H1 (cell line): ENCODE measurements around the gene SCN2A. TPM values are rescaled to one million over a fixed set of nuclear protein-coding genes. Genes with fewer than 3 reads are reported as not detected.

Source experiments
- CTCF ChIA-PET: fragments of 300-600 bp; sonication (Branson Sonifier 250); formaldehyde crosslinking; loops from one replicate; lab custom pipeline; 2021; ENCODE audit not compliant: partially characterized antibody; lab: Charles Lee
- POLR2A ChIA-PET: fragments of 300-600 bp; sonication (Branson Sonifier 250); formaldehyde crosslinking; loops from one replicate; lab custom pipeline; 2021; ENCODE audit warnings: inconsistent platforms; ENCODE audit not compliant: partially characterized antibody; lab: Charles Lee
- DNase-seq, 2 experiments: peaks; one replicate each; pipeline versions ENCODE4 v3.0.0 to v3.0.0-alpha.2; 2010 to 2022; ENCODE audit warnings: low spot score in 2 of 2, low read depth in 1 of 2, mixed read lengths in 1 of 2
- FAIRE-seq: peaks from 2 replicates; lab custom pipeline; 2011; peaks lifted over from hg19 to GRCh38; lab: Jason Lieb, UNC
- H2AFZ ChIP-seq: 2 replicates; pipeline ENCODE4 v1.8.1; 2012; ENCODE audit warnings: low read length, inconsistent platforms
- H2AK5ac ChIP-seq: 2 replicates; pipeline ENCODE4 v1.6.1; 2013; ENCODE audit warnings: low read depth, low read length
- H2BK120ac ChIP-seq: replicated peaks from 2 replicates; pipeline ENCODE3; 2013; ENCODE audit warnings: low read depth, low read length, inconsistent platforms
- H2BK12ac ChIP-seq: 2 replicates; pipeline ENCODE4 v1.6.1; 2013; ENCODE audit warnings: low read depth, low read length
- H2BK15ac ChIP-seq: 2 replicates; pipeline ENCODE4 v1.6.1; 2013; ENCODE audit warnings: low read length
- H2BK20ac ChIP-seq: 2 replicates; pipeline ENCODE4 v1.6.1; 2013; ENCODE audit warnings: low read length
- H2BK5ac ChIP-seq: 2 replicates; pipeline ENCODE4 v1.6.1; 2013; ENCODE audit warnings: low read depth, low read length
- H3K14ac ChIP-seq: 2 replicates; pipeline ENCODE4 v1.6.1; 2013; ENCODE audit warnings: inconsistent platforms; ENCODE audit not compliant: insufficient read length
- H3K18ac ChIP-seq: 2 replicates; pipeline ENCODE4 v1.6.1; 2013; ENCODE audit warnings: low read length; ENCODE audit errors: extremely low read depth
- H3K23ac ChIP-seq: 2 replicates; pipeline ENCODE4 v1.6.1; 2013; ENCODE audit warnings: inconsistent platforms; ENCODE audit not compliant: insufficient read length
- H3K23me2 ChIP-seq: 2 replicates; pipeline ENCODE4 v1.6.1; 2013; ENCODE audit warnings: low read depth, low read length
- H3K27ac ChIP-seq: 2 replicates; pipeline ENCODE4 v1.6.1; 2011; ENCODE audit warnings: low read depth, low read length, inconsistent platforms
- H3K27me3 ChIP-seq, 4 experiments: replicated peaks in 1 of 4; 1 replicate in 1 of 4; 2 replicates in 3 of 4; pipeline versions ENCODE4 v1.6.1 to v1.8.1; 2011 to 2013; ENCODE audit warnings: low read length in 3 of 4, mild to moderate bottlenecking in 3 of 4, inconsistent platforms in 2 of 4, mixed read lengths in 2 of 4, moderate library complexity in 1 of 4; ENCODE audit not compliant: control insufficient read depth in 3 of 4, insufficient read depth in 3 of 4; ENCODE audit errors: extremely low read depth in 1 of 4
- H3K36me3 ChIP-seq, 4 experiments: 2 replicates each; pipeline versions ENCODE4 v1.6.1 to v1.8.1; 2011 to 2013; ENCODE audit warnings: mild to moderate bottlenecking in 4 of 4, low read length in 3 of 4, moderate library complexity in 2 of 4, control low read depth in 1 of 4, inconsistent platforms in 1 of 4; ENCODE audit not compliant: insufficient read depth in 4 of 4, control insufficient read depth in 2 of 4
- H3K4ac ChIP-seq: replicated peaks from 2 replicates; pipeline ENCODE3; 2013; ENCODE audit warnings: low read length, low read depth, mixed read lengths, inconsistent platforms; ENCODE audit not compliant: insufficient read length
- H3K4me1 ChIP-seq, 4 experiments: replicated peaks in 1 of 4; 1 replicate in 1 of 4; 2 replicates in 3 of 4; pipeline versions ENCODE4 v1.6.1 to v1.8.1; 2011 to 2013; ENCODE audit warnings: low read length in 3 of 4, inconsistent platforms in 2 of 4, mixed read lengths in 1 of 4; ENCODE audit not compliant: insufficient read depth in 4 of 4, control insufficient read depth in 3 of 4
- H3K4me2 ChIP-seq, 2 experiments: 2 replicates each; pipeline versions ENCODE4 v1.6.1 to v1.8.1; 2011 to 2013; ENCODE audit warnings: low read depth in 2 of 2, low read length in 2 of 2, control low read depth in 1 of 2, inconsistent platforms in 1 of 2, mild to moderate bottlenecking in 1 of 2; ENCODE audit not compliant: insufficient read depth in 1 of 2
- H3K4me3 ChIP-seq, 4 experiments: fragments of 200-600, 300-600 bp in 1 of 4; sonication (generic), shearing (Covaris generic), sonication (Bioruptor Twin) in 1 of 4; 2 replicates each; pipeline versions ENCODE4 v1.5.1 to v1.8.1; 2011 to 2016; ENCODE audit warnings: low read length in 4 of 4, low read depth in 3 of 4, control low read depth in 2 of 4, inconsistent platforms in 2 of 4, mild to moderate bottlenecking in 2 of 4, mixed read lengths in 1 of 4, moderate library complexity in 1 of 4; ENCODE audit not compliant: insufficient read depth in 2 of 4; ENCODE audit errors: extremely low read depth in 1 of 4
- H3K56ac ChIP-seq: replicated peaks from 2 replicates; pipeline ENCODE3; 2013; ENCODE audit warnings: low read depth, mild to moderate bottlenecking, mixed read lengths, low read length, inconsistent platforms; ENCODE audit not compliant: insufficient read length
- H3K79me1 ChIP-seq: 2 replicates; pipeline ENCODE4 v1.6.1; 2013; ENCODE audit warnings: low read depth, low read length, control low read depth
- H3K79me2 ChIP-seq, 2 experiments: 2 replicates each; pipeline versions ENCODE4 v1.6.1 to v1.8.1; 2012 to 2013; ENCODE audit warnings: low read length in 2 of 2, mild to moderate bottlenecking in 2 of 2, inconsistent platforms in 1 of 2; ENCODE audit not compliant: insufficient read depth in 2 of 2, control insufficient read depth in 1 of 2
- H3K9ac ChIP-seq, 4 experiments: replicated peaks in 1 of 4; 1 replicate in 1 of 4; 2 replicates in 3 of 4; pipeline versions ENCODE4 v1.6.1 to v1.8.1; 2011 to 2013; ENCODE audit warnings: low read depth in 3 of 4, low read length in 3 of 4, control low read depth in 2 of 4, mild to moderate bottlenecking in 2 of 4, moderate library complexity in 2 of 4, inconsistent platforms in 1 of 4; ENCODE audit errors: extremely low read depth in 1 of 4
- H3K9me3 ChIP-seq, 2 experiments: 2 replicates each; pipeline versions ENCODE4 v1.6.1 to v1.8.1; 2012 to 2013; ENCODE audit warnings: mild to moderate bottlenecking in 2 of 2, moderate library complexity in 2 of 2, control low read depth in 1 of 2, inconsistent platforms in 1 of 2, low read depth in 1 of 2, low read length in 1 of 2, mixed read lengths in 1 of 2; ENCODE audit not compliant: insufficient read depth in 2 of 2
- H4K20me1 ChIP-seq, 2 experiments: replicated peaks in 1 of 2; 2 replicates each; pipeline versions ENCODE3 to v1.8.1; 2011 to 2013; ENCODE audit warnings: inconsistent platforms in 2 of 2, low read length in 2 of 2, mild to moderate bottlenecking in 1 of 2; ENCODE audit not compliant: insufficient read depth in 2 of 2, control insufficient read depth in 1 of 2
- H4K5ac ChIP-seq: 2 replicates; pipeline ENCODE4 v1.6.1; 2013; ENCODE audit warnings: low read length, low read depth, mixed read lengths, inconsistent platforms; ENCODE audit not compliant: insufficient read length
- H4K8ac ChIP-seq: 2 replicates; pipeline ENCODE4 v1.8.0; 2013; ENCODE audit warnings: mild to moderate bottlenecking, moderate library complexity, low read length, inconsistent platforms; ENCODE audit not compliant: insufficient read depth; ENCODE audit errors: extremely low read depth
- H4K91ac ChIP-seq: replicated peaks from 2 replicates; pipeline ENCODE3; 2013; ENCODE audit warnings: low read length, mixed read lengths, inconsistent platforms; ENCODE audit not compliant: insufficient read length
- CHD1 ChIP-seq: IDR thresholded peaks from 2 replicates; pipeline ENCODE4 v1.6.1; 2012; ENCODE audit warnings: low read depth, low read length, improper control_type of control experiment
- CHD2 ChIP-seq: IDR thresholded peaks from 2 replicates; pipeline ENCODE4 v1.6.1; 2012; ENCODE audit warnings: low read length, improper control_type of control experiment
- EP300 ChIP-seq, 2 experiments: IDR thresholded peaks; 1 replicate in 1 of 2; 2 replicates in 1 of 2; pipeline ENCODE4 v1.6.1; 2011 to 2012; ENCODE audit warnings: low read depth in 2 of 2, low read length in 2 of 2, mild to moderate bottlenecking in 2 of 2, borderline replicate concordance in 1 of 2, inconsistent platforms in 1 of 2, moderate library complexity in 1 of 2
- SRF ChIP-seq: IDR thresholded peaks from 2 replicates; pipeline ENCODE4 v1.6.1; 2011; ENCODE audit warnings: mild to moderate bottlenecking, low read depth, low read length, moderate library complexity
- YY1 ChIP-seq: IDR thresholded peaks from 2 replicates; pipeline ENCODE4 v1.6.1; 2011; ENCODE audit warnings: low read depth, mild to moderate bottlenecking, low read length
- WGBS, 2 experiments: shearing (Covaris generic) in 1 of 2; methylation state at CpG; one replicate each; pipeline versions ENCODE4 v1.1.6 to v1.1.7; 2013 to 2015; ENCODE audit warnings: low lambda C conversion rate in 2 of 2, mixed read lengths in 2 of 2, inconsistent platforms in 1 of 2, low coverage in 1 of 2, missing lambda C conversion rate in 1 of 2; ENCODE audit not compliant: insufficient replicate concordance in 2 of 2, insufficient coverage in 1 of 2, insufficient read length in 1 of 2; ENCODE audit errors: extremely low coverage in 1 of 2, missing lambda C conversion rate in 1 of 2; 5-methylcytosine and 5-hydroxymethylcytosine counted together
- polyA plus RNA-seq, 7 experiments: library from polyadenylated mRNA; depleted of rRNA in 3 of 7; stranded (reverse) in 5 of 7; unstranded in 2 of 7; fragments of >200 nt in 5 of 7; fragments of 200-250 nt in 2 of 7; gene quantifications; 1 replicate in 5 of 7; 2 replicates in 1 of 7; 4 replicates in 1 of 7; pipeline versions ENCODE4 v1.2.1 to v1.2.3, GENCODE V29; 2011 to 2013; ENCODE audit warnings: missing spikeins in 2 of 7, mixed read lengths in 2 of 7
- total RNA-seq: library from RNA; stranded (reverse); fragmentation: NEBNext Ultra II Directional; extraction: Animal tissue kit (Norgen Biotek cat#: 25700); gene quantifications from 2 replicates; pipeline ENCODE4 v1.2.1, GENCODE V29; 2021
- TF ChIP-seq, protein P1 (sequence below): IDR thresholded peaks from 2 replicates; pipeline ENCODE4 v1.6.1; 2011; ENCODE audit warnings: low read length, improper control_type of control experiment
- TF ChIP-seq, protein P2 (sequence below): IDR thresholded peaks from 2 replicates; pipeline ENCODE4 v1.6.1; 2012; ENCODE audit warnings: low read length, inconsistent platforms

SCN2A gene
- total and polyA plus RNA-seq, 2 of the 8 experiments (the other 6 are each of a cell fraction or from before 2014, with no cell fraction given), result 0.18 to 1.1 TPM

DNA sequence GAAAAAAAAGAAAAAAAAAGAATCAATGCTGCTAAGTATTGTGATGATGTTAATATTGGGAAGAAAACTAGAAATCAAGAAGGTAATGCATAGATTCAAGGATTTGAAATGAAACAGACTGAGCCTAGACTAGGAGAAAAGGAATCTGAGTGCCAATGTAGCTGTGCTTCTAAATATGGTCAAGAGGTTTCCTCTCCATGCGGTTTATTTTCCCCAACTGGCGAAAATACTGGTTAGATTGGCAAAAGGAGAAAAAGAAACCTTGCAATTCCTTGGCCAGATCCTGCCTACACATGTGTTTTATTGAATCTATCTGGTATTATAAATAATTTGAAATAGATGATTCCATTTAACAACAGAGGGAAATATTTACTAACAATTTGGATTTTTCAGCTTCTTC is 41.0 kb upstream of the SCN2A start:
- FAIRE-seq, result no peak
- H2BK5ac ChIP-seq, result no peak overlapping the region
- H3K4me3 ChIP-seq, result no peak overlapping the region
- no peak overlapping the region for H2BK20ac ChIP-seq
- no peak overlapping the region for H2BK15ac ChIP-seq
- no peaks in the 10 kb centered on the region for H3K27me3 ChIP-seq
- H4K20me1 ChIP-seq, result no peaks in the 10 kb centered on the region
- no peaks in the 10 kb centered on the region for H3K79me1 ChIP-seq
- H3K27ac ChIP-seq, result no peak overlapping the region
- peak overlapping the region; percentile 91; the same call in 1 of the 2 replicates for H2AFZ ChIP-seq
- no peak overlapping the region for H3K56ac ChIP-seq
- ChIA-PET CTCF (interaction anchor here (0.6 to 16.5 kb wide), 5 partner anchors 32 to 465 kb away, joined by 3 to 218 read pairs (median 4); partner anchors contain the start of gene SCN2A), POLR2A (no interaction called here)
- H3K9me3 ChIP-seq, result no peaks in the 10 kb centered on the region
- H3K9ac ChIP-seq, result no peak overlapping the region
- H3K4me2 ChIP-seq, result no peak overlapping the region
- H4K5ac ChIP-seq, result no peak overlapping the region
- no peak overlapping the region for H3K14ac ChIP-seq
- no peak overlapping the region for H4K8ac ChIP-seq
- WGBS, 2 experiments, result 86% methylated on average over 2 of the region's 2 CpGs; no CpG with 5 or more reads in 1 of the 2 experiments
- no peak overlapping the region for H3K4ac ChIP-seq
- H3K18ac ChIP-seq, result no peak overlapping the region
- H3K23ac ChIP-seq, result no peak overlapping the region
- H3K4me1 ChIP-seq, result peaks cover 0 to 2% (median 0%) of the 10 kb centered on the region in 4 experiments; a peak in 1 of 7 replicates
- no peaks in the 10 kb centered on the region for H3K23me2 ChIP-seq
- no peak overlapping the region for H4K91ac ChIP-seq
- H3K36me3 ChIP-seq, result no peaks in the 10 kb centered on the region; a peak in 1 of 8 replicates
- no peak overlapping the region for H2BK120ac ChIP-seq
- H2AK5ac ChIP-seq, result no peak overlapping the region
- TF ChIP-seq, protein P1, sequence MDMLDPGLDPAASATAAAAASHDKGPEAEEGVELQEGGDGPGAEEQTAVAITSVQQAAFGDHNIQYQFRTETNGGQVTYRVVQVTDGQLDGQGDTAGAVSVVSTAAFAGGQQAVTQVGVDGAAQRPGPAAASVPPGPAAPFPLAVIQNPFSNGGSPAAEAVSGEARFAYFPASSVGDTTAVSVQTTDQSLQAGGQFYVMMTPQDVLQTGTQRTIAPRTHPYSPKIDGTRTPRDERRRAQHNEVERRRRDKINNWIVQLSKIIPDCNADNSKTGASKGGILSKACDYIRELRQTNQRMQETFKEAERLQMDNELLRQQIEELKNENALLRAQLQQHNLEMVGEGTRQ, result no peak
- 0 out of 2 replicates have a peak, but pooled peaks have one; percentile 53 for TF ChIP-seq SRF
- no peak for TF ChIP-seq CHD2
- TF ChIP-seq YY1, result no peak
- no peak for TF ChIP-seq CHD1
- TF ChIP-seq, protein P2, sequence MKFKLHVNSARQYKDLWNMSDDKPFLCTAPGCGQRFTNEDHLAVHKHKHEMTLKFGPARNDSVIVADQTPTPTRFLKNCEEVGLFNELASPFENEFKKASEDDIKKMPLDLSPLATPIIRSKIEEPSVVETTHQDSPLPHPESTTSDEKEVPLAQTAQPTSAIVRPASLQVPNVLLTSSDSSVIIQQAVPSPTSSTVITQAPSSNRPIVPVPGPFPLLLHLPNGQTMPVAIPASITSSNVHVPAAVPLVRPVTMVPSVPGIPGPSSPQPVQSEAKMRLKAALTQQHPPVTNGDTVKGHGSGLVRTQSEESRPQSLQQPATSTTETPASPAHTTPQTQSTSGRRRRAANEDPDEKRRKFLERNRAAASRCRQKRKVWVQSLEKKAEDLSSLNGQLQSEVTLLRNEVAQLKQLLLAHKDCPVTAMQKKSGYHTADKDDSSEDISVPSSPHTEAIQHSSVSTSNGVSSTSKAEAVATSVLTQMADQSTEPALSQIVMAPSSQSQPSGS, result no peak
- no peak for TF ChIP-seq EP300 (IDR thresholded peaks at IDR 0.05; ENCODE audit: borderline replicate concordance in 1 of 2, low read depth in 2 of 2, low read length in 2 of 2)
- TF ChIP-seq, all 59 proteins: peak for 1
- no peak for DNase-seq
- H2BK12ac ChIP-seq, result no peak overlapping the region
- H3K79me2 ChIP-seq, result no peaks in the 10 kb centered on the region
